Endothelial cell of umbilical vein (primary cell): ENCODE data around the gene SLC22A6.

Experiments used
- EZH2 ChIP-seq: IDR thresholded peaks from 2 replicates; pipeline ENCODE4 v1.6.1; 2012; ENCODE audit warnings: borderline replicate concordance, low read depth, mild to moderate bottlenecking, moderate library complexity, low read length, inconsistent platforms; ENCODE audit not compliant: severe bottlenecking
- FOS ChIP-seq: IDR thresholded peaks from 2 replicates; pipeline ENCODE4 v1.6.1; 2011; ENCODE audit warnings: mild to moderate bottlenecking, low read length, moderate library complexity, borderline replicate concordance; ENCODE audit not compliant: insufficient read depth
- GATA2 ChIP-seq: IDR thresholded peaks from 2 replicates; pipeline ENCODE4 v1.7.0; 2011; ENCODE audit warnings: low read depth, mild to moderate bottlenecking, moderate library complexity, mixed read lengths, low read length; ENCODE audit not compliant: insufficient read length, insufficient read depth
- JUN ChIP-seq: IDR thresholded peaks from 2 replicates; pipeline ENCODE4 v1.6.1; 2011; ENCODE audit warnings: borderline replicate concordance, low read depth; ENCODE audit not compliant: insufficient read length, insufficient read depth
- MAX ChIP-seq: IDR thresholded peaks from 2 replicates; pipeline ENCODE4 v1.6.1; 2011; ENCODE audit not compliant: insufficient read depth, insufficient read length
- MYC ChIP-seq: IDR thresholded peaks from one replicate; pipeline ENCODE4 v1.6.1; 2011; ENCODE audit warnings: mild to moderate bottlenecking, low read depth, low read length
- POLR2A ChIP-seq: IDR thresholded peaks from 2 replicates; pipeline ENCODE4 v1.6.1; 2012; ENCODE audit warnings: low read depth, mild to moderate bottlenecking, control low read depth, low read length
- POLR2AphosphoS5 ChIP-seq: IDR thresholded peaks from 2 replicates; pipeline ENCODE4 v1.6.1; 2012; ENCODE audit warnings: low read depth, mild to moderate bottlenecking, control low read depth, low read length, moderate library complexity; ENCODE audit not compliant: insufficient read depth
- TF ChIP-seq, protein P1 (sequence below), 2 donors: IDR thresholded peaks; 1 replicate in 1 of 2; 2 replicates in 1 of 2; pipeline ENCODE4 v1.5.1; 2011; ENCODE audit warnings: low read length in 2 of 2, mild to moderate bottlenecking in 2 of 2, moderate library complexity in 2 of 2, control low read depth in 1 of 2, inconsistent platforms in 1 of 2, low read depth in 1 of 2; ENCODE audit not compliant: insufficient read depth in 1 of 2; ENCODE audit errors: extremely low read depth in 1 of 2

DNA sequence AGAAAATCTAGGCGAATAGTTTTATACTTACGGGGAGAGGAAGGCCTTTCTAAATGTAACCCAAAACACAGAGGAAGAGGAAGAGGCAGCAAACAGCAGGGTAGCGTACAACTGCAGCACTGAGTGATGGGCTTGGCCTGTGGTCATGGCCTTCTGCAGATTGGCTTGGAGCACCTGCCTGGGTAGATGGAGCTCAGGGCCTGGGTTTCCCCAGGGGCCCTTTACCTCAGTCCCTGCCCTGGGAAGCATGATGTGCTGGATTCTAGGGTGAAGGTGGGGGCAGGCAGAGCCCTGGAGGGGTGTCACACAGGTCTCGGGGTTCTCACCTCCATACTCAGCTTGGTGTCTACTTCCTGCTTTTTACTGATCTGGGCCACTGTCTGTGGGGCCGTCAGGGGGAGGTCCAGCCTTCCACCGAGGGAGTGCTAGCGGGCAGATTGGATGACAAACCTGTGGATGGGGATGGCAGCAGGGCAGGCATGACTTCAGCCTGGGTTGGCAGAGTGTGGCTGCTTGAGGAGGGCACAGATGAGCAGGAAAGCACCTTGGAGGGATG lies 35.9 kb downstream of the SLC22A6 start:
- TF ChIP-seq MAX (no peak), GATA2 (no peak), POLR2A (no peak), POLR2AphosphoS5 (no peak), FOS (no peak), JUN (no peak), EZH2 (no peak), MYC (no peak)
- TF ChIP-seq, protein P1, sequence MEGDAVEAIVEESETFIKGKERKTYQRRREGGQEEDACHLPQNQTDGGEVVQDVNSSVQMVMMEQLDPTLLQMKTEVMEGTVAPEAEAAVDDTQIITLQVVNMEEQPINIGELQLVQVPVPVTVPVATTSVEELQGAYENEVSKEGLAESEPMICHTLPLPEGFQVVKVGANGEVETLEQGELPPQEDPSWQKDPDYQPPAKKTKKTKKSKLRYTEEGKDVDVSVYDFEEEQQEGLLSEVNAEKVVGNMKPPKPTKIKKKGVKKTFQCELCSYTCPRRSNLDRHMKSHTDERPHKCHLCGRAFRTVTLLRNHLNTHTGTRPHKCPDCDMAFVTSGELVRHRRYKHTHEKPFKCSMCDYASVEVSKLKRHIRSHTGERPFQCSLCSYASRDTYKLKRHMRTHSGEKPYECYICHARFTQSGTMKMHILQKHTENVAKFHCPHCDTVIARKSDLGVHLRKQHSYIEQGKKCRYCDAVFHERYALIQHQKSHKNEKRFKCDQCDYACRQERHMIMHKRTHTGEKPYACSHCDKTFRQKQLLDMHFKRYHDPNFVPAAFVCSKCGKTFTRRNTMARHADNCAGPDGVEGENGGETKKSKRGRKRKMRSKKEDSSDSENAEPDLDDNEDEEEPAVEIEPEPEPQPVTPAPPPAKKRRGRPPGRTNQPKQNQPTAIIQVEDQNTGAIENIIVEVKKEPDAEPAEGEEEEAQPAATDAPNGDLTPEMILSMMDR (IDR thresholded peaks at IDR 0.05; ENCODE audit: extremely low read depth in 1 of 2, insufficient read depth in 1 of 2, low read depth in 1 of 2, low read length in 2 of 2): no peak
